ENCODE results near the gene GGT6. TPM values are rescaled to one million over a fixed set of nuclear protein-coding genes. Genes with fewer than 3 reads are reported as not detected.

GGT6 gene
- total RNA-seq, 1 donor = not detected

- Histone ChIP-seq H3K36me3 (ENCODE audit: insufficient read depth, low read length) (no peaks in the 10 kb centered on the region), H2AFZ (ENCODE audit: low read length) (no peak overlapping the region), H3K4me1 (ENCODE audit: insufficient read depth, low read length) (no peaks in the 10 kb centered on the region), H3K27me3 (ENCODE audit: insufficient read depth, low read length) (peaks cover 2% of the 10 kb centered on the region), H3K9me3 (ENCODE audit: low read depth, low read length) (no peaks in the 10 kb centered on the region), H3K4me3 (ENCODE audit: insufficient read depth, low read length) (no peak overlapping the region), H3K4me2 (ENCODE audit: insufficient read depth, low read length) (no peak overlapping the region), H3K27ac (ENCODE audit: low read depth, low read length) (no peak overlapping the region), H4K20me1 (ENCODE audit: insufficient read depth, low read length) (no peaks in the 10 kb centered on the region), H3K79me2 (ENCODE audit: insufficient read depth, low read length) (no peaks in the 10 kb centered on the region)
- TF ChIP-seq CTCF (IDR thresholded peaks at IDR 0.05; ENCODE audit: extremely low read depth, low read depth, low read length) = no peak
- no peak for DNase-seq (ENCODE audit: insufficient read length, low spot score, missing footprints)
Measured at GRCh38 chr17:4518901-4519300, 41.5 kb downstream of the GGT6 start.

GRCh38 chr17:4516735-4517134, 43.6 kb downstream of the GGT6 start:
- no peaks in the 10 kb centered on the region for H3K36me3 ChIP-seq (ENCODE audit: insufficient read depth, low read length)
- H3K4me3 ChIP-seq (ENCODE audit: insufficient read depth, low read length) = no peak overlapping the region
- no peaks in the 10 kb centered on the region for H3K4me1 ChIP-seq (ENCODE audit: insufficient read depth, low read length)
- no peaks in the 10 kb centered on the region for H4K20me1 ChIP-seq (ENCODE audit: insufficient read depth, low read length)
- TF ChIP-seq CTCF (IDR thresholded peaks at IDR 0.05; ENCODE audit: extremely low read depth, low read depth, low read length) = no peak
- H3K27me3 ChIP-seq (ENCODE audit: insufficient read depth, low read length) = peaks cover 2% of the 10 kb centered on the region
- H3K79me2 ChIP-seq (ENCODE audit: insufficient read depth, low read length) = no peaks in the 10 kb centered on the region
- H3K4me2 ChIP-seq (ENCODE audit: insufficient read depth, low read length) = no peak overlapping the region
- H2AFZ ChIP-seq (ENCODE audit: low read length) = no peak overlapping the region
- no peak for DNase-seq (ENCODE audit: insufficient read length, low spot score, missing footprints)
- H3K27ac ChIP-seq (ENCODE audit: low read depth, low read length) = no peak overlapping the region
- no peaks in the 10 kb centered on the region for H3K9me3 ChIP-seq (ENCODE audit: low read depth, low read length)

- no peaks in the 10 kb centered on the region for H3K4me1 ChIP-seq (ENCODE audit: insufficient read depth, low read length)
- TF ChIP-seq CTCF (IDR thresholded peaks at IDR 0.05; ENCODE audit: extremely low read depth, low read depth, low read length) = no peak
- H3K4me2 ChIP-seq (ENCODE audit: insufficient read depth, low read length) = no peak overlapping the region
- no peaks in the 10 kb centered on the region for H3K79me2 ChIP-seq (ENCODE audit: insufficient read depth, low read length)
- no peak overlapping the region for H3K4me3 ChIP-seq (ENCODE audit: insufficient read depth, low read length)
- peaks cover 2% of the 10 kb centered on the region for H3K27me3 ChIP-seq (ENCODE audit: insufficient read depth, low read length)
- no peak for DNase-seq (ENCODE audit: insufficient read length, low spot score, missing footprints)
- no peaks in the 10 kb centered on the region for H3K9me3 ChIP-seq (ENCODE audit: low read depth, low read length)
- H2AFZ ChIP-seq (ENCODE audit: low read length) = no peak overlapping the region
- no peaks in the 10 kb centered on the region for H3K36me3 ChIP-seq (ENCODE audit: insufficient read depth, low read length)
- H3K27ac ChIP-seq (ENCODE audit: low read depth, low read length) = no peak overlapping the region
- H4K20me1 ChIP-seq (ENCODE audit: insufficient read depth, low read length) = no peaks in the 10 kb centered on the region
Measured at GRCh38 chr17:4515501-4515900, 44.9 kb downstream of the GGT6 start.

- no peak overlapping the region for H3K4me3 ChIP-seq (ENCODE audit: insufficient read depth, low read length)
- TF ChIP-seq CTCF (IDR thresholded peaks at IDR 0.05; ENCODE audit: extremely low read depth, low read depth, low read length) = no peak
- DNase-seq (ENCODE audit: insufficient read length, low spot score, missing footprints) = no peak
- H4K20me1 ChIP-seq (ENCODE audit: insufficient read depth, low read length) = no peaks in the 10 kb centered on the region
- H3K9me3 ChIP-seq (ENCODE audit: low read depth, low read length) = no peaks in the 10 kb centered on the region
- no peaks in the 10 kb centered on the region for H3K4me1 ChIP-seq (ENCODE audit: insufficient read depth, low read length)
- no peak overlapping the region for H3K4me2 ChIP-seq (ENCODE audit: insufficient read depth, low read length)
- no peak overlapping the region for H2AFZ ChIP-seq (ENCODE audit: low read length)
- peaks cover 2% of the 10 kb centered on the region for H3K27me3 ChIP-seq (ENCODE audit: insufficient read depth, low read length)
- H3K27ac ChIP-seq (ENCODE audit: low read depth, low read length) = no peak overlapping the region
- no peaks in the 10 kb centered on the region for H3K79me2 ChIP-seq (ENCODE audit: insufficient read depth, low read length)
- no peaks in the 10 kb centered on the region for H3K36me3 ChIP-seq (ENCODE audit: insufficient read depth, low read length)
Measured at GRCh38 chr17:4514779-4515178, 45.6 kb downstream of the GGT6 start.

Data from osteoblast (primary cell).